Caco-2 (cell line): ENCODE data around the gene DZANK1. TPM values are rescaled to one million over a fixed set of nuclear protein-coding genes. Genes with fewer than 3 reads are reported as not detected.

Experiments used
- BruUV-seq: library from RNA; stranded (reverse); fragments of 400-500 nt; replicated peaks from 2 replicates; lab custom pipeline; 2021; lab: Mats Ljungman, UMichigan
- CTCF ChIA-PET: fragments of 300-600 bp; sonication (Branson Sonifier 250); formaldehyde crosslinking; loops from one replicate; lab custom pipeline; 2022; ENCODE audit warnings: antibody characterized with exemption; lab: Charles Lee
- POLR2A ChIA-PET: fragments of 300-600 bp; sonication (Branson Sonifier 250); formaldehyde crosslinking; loops from one replicate; lab custom pipeline; 2022; ENCODE audit warnings: antibody characterized with exemption; lab: Charles Lee
- DNase-seq, 2 experiments: peaks; one replicate each; pipeline versions ENCODE4 v3.0.0 to v3.0.0-alpha.2; 2020 to 2022
- H3K27me3 ChIP-seq: replicated peaks from 2 replicates; pipeline ENCODE4 v1.6.0; 2011; ENCODE audit warnings: low read length; ENCODE audit not compliant: control insufficient read depth, insufficient read depth
- H3K36me3 ChIP-seq: 2 replicates; pipeline ENCODE4 v1.5.1; 2011; ENCODE audit warnings: low read length; ENCODE audit not compliant: control insufficient read depth, insufficient read depth
- H3K4me1 ChIP-seq: fragments of 250-450 bp; sonication (Bioruptor Pico); 2 replicates; pipeline ENCODE4 v1.5.1; 2020; ENCODE audit warnings: mild to moderate bottlenecking
- H3K4me3 ChIP-seq: 2 replicates; pipeline ENCODE4 v1.5.1; 2011; ENCODE audit warnings: low read depth, mild to moderate bottlenecking, control low read depth, low read length
- H3K9me3 ChIP-seq: fragments of 250-450 bp; sonication (Bioruptor Pico); 2 replicates; pipeline ENCODE4 v1.5.1; 2020; ENCODE audit warnings: mild to moderate bottlenecking, moderate library complexity
- H3K27ac Mint-ChIP-seq: one replicate; pipeline ENCODE4 v1.8.0; 2022; ENCODE audit warnings: mixed read lengths; ENCODE audit not compliant: unreplicated experiment
- H3K27me3 Mint-ChIP-seq: one replicate; pipeline ENCODE4 v1.8.0; 2022; ENCODE audit warnings: mixed read lengths; ENCODE audit not compliant: insufficient read depth, unreplicated experiment
- H3K36me3 Mint-ChIP-seq: one replicate; pipeline ENCODE4 v1.8.0; 2022; ENCODE audit warnings: mild to moderate bottlenecking, mixed read lengths; ENCODE audit not compliant: insufficient read depth, unreplicated experiment
- H3K4me1 Mint-ChIP-seq: one replicate; pipeline ENCODE4 v1.8.0; 2022; ENCODE audit warnings: low read depth, mixed read lengths; ENCODE audit not compliant: unreplicated experiment
- H3K4me3 Mint-ChIP-seq: one replicate; pipeline ENCODE4 v1.8.0; 2022; ENCODE audit warnings: mild to moderate bottlenecking, moderate library complexity, mixed read lengths; ENCODE audit not compliant: unreplicated experiment
- H3K9me3 Mint-ChIP-seq: one replicate; pipeline ENCODE4 v1.8.0; 2022; ENCODE audit warnings: mixed read lengths; ENCODE audit not compliant: unreplicated experiment
- intact Hi-C: fragments of 100-400 bp; cut with micrococcal nuclease; formaldehyde crosslinking; loops from one replicate; pipeline ENCODE4 v1.10.0; 2022; ENCODE audit not compliant: unreplicated experiment
- total RNA-seq: library from RNA; stranded (reverse); gene quantifications from 2 replicates; pipeline ENCODE4 v1.2.3, GENCODE V29; 2022
- TF ChIP-seq, protein P1 (sequence below), 2 experiments: fragments of 200-600 bp in 1 of 2; IDR thresholded peaks; 1 replicate in 1 of 2; 2 replicates in 1 of 2; pipeline versions ENCODE4 v1.5.1 to v1.8.0; 2011 to 2022; ENCODE audit warnings: antibody characterized with exemption in 1 of 2, control low read depth in 1 of 2, inconsistent platforms in 1 of 2, low read depth in 1 of 2, low read length in 1 of 2, mild to moderate bottlenecking in 1 of 2, moderate library complexity in 1 of 2; ENCODE audit not compliant: insufficient read depth in 1 of 2, severe bottlenecking in 1 of 2, unreplicated experiment in 1 of 2

The DZANK1 gene
- total RNA-seq, 1 experiment from 2014 or later, result 8.6 TPM

DNA sequence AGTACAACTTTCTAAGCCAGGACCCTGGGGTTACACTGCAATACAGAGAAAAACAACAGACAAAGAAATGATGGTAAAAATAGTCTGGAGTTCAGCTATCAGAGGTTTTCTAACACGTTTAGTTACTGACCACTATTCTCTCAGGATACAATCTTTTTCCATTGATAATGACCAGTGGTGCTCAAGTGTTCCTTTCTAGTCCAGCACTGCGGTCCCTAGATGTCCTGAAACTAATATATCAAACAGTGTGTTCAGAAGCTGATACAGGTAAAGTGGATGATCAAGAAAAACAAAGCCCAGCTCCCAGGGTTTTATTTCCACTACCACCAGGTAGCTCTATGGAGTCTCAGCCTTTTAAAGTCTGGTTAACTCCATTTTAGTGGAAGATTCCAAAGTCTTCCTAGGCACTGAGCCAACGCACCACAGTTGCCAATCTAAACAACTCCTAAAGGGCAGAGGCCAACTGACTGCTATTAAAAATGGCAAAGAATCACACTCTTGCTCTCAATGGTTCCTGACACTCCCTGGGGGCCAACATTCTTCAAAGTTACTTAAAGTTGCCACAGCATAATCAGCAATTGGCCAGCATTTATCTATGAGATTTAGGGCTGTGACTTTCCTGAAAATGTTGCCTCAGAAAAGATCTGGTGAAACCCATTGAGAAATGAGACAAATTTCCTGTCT, 38.2 kb downstream of the DZANK1 start:
- no TSS peak for BruUV-seq
- CTCF ChIA-PET, result interaction anchor here (1.2 kb wide), 1 partner anchor 16 kb away, joined by 5 read pairs; no protein-coding TSS in a partner anchor
- Mint-ChIP-seq H3K27ac (no peak overlapping the region), H3K36me3 (no peaks in the 10 kb centered on the region), H3K4me1 (no peaks in the 10 kb centered on the region), H3K4me3 (no peak overlapping the region), H3K27me3 (no peaks in the 10 kb centered on the region), H3K9me3 (peaks cover 5% of the 10 kb centered on the region)
- no peak for DNase-seq
- POLR2A ChIA-PET, result no interaction called here
- TF ChIP-seq, protein P1, sequence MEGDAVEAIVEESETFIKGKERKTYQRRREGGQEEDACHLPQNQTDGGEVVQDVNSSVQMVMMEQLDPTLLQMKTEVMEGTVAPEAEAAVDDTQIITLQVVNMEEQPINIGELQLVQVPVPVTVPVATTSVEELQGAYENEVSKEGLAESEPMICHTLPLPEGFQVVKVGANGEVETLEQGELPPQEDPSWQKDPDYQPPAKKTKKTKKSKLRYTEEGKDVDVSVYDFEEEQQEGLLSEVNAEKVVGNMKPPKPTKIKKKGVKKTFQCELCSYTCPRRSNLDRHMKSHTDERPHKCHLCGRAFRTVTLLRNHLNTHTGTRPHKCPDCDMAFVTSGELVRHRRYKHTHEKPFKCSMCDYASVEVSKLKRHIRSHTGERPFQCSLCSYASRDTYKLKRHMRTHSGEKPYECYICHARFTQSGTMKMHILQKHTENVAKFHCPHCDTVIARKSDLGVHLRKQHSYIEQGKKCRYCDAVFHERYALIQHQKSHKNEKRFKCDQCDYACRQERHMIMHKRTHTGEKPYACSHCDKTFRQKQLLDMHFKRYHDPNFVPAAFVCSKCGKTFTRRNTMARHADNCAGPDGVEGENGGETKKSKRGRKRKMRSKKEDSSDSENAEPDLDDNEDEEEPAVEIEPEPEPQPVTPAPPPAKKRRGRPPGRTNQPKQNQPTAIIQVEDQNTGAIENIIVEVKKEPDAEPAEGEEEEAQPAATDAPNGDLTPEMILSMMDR (IDR thresholded peaks at IDR 0.05; ENCODE audit: insufficient read depth in 1 of 2, low read depth in 1 of 2, low read length in 1 of 2, severe bottlenecking in 1 of 2, unreplicated experiment in 1 of 2), result no peak
- Histone ChIP-seq H3K27me3 (no peaks in the 10 kb centered on the region), H3K4me3 (no peak overlapping the region), H3K9me3 (no peaks in the 10 kb centered on the region), H3K4me1 (peaks cover 9% of the 10 kb centered on the region), H3K36me3 (no peaks in the 10 kb centered on the region)
- intact Hi-C loops, result no loop called here

DNA sequence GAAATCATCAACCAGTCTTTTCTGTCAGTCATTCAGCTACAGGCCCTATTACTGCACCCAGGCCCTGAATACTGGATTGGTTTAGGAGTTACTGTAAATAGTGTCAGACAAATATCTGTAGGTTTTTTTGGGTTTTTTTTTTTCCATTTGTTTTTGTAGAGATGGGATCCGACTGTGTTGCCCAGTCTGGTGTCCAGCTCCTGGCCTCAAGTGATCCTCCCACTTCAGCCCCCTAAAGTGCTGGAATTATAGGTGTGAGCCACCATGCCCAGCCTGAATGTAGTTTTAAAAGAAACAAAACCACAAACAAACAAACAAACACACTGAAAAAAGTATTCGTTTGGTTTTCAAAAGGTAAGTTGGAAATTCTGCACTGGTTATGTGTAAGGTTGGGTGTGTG, 39.6 kb downstream of the DZANK1 start:
- H3K4me3 Mint-ChIP-seq, result no peak overlapping the region
- no peaks in the 10 kb centered on the region for H3K4me1 Mint-ChIP-seq
- H3K27me3 Mint-ChIP-seq, result no peaks in the 10 kb centered on the region
- intact Hi-C loops, result no loop called here
- DNase-seq, result no peak
- Histone ChIP-seq H3K9me3 (peaks cover 7% of the 10 kb centered on the region; the same call in 1 of the 2 replicates), H3K4me3 (no peak overlapping the region), H3K4me1 (peaks cover 9% of the 10 kb centered on the region), H3K36me3 (no peaks in the 10 kb centered on the region), H3K27me3 (no peaks in the 10 kb centered on the region)
- no peak overlapping the region for H3K27ac Mint-ChIP-seq
- CTCF ChIA-PET, result no interaction called here
- no TSS peak for BruUV-seq
- no peaks in the 10 kb centered on the region for H3K36me3 Mint-ChIP-seq
- POLR2A ChIA-PET, result no interaction called here
- peaks cover 8% of the 10 kb centered on the region for H3K9me3 Mint-ChIP-seq
- TF ChIP-seq, protein P1 (IDR thresholded peaks at IDR 0.05; ENCODE audit: insufficient read depth in 1 of 2, low read depth in 1 of 2, low read length in 1 of 2, severe bottlenecking in 1 of 2, unreplicated experiment in 1 of 2), result no peak

DNA sequence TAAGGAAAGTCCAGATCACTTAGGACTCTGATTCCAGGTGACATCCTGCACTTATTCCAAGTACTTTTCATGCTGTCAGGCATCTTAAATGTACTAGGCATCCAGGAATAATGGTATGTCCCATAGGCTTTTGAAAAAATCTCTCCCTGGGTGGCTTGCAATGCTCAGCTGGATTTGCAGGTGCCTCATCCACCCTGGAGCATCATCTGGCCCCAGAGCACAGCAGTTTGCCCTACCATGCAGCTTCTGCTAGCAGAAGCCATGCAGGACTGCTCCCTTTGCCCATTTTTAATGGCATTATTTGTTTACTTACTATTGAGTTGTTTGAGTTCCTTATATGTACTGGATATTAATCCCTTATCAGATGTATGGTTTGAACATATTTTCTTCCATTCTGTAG, 45.2 kb downstream of the DZANK1 start:
- CTCF ChIA-PET, result no interaction called here

More for the DNA sequence above, 45.2 kb downstream of the DZANK1 start:
- H3K9me3 ChIP-seq, result peaks cover 7% of the 10 kb centered on the region; the same call in 1 of the 2 replicates
- H3K36me3 ChIP-seq, result no peaks in the 10 kb centered on the region
- Mint-ChIP-seq H3K4me3 (no peak overlapping the region), H3K27ac (no peak overlapping the region), H3K27me3 (no peaks in the 10 kb centered on the region), H3K36me3 (no peaks in the 10 kb centered on the region), H3K9me3 (peaks cover 8% of the 10 kb centered on the region), H3K4me1 (no peaks in the 10 kb centered on the region)
- no peaks in the 10 kb centered on the region for H3K4me1 ChIP-seq
- POLR2A ChIA-PET, result interaction anchor here (0.6 kb wide), 1 partner anchor 114 kb away, joined by 3 read pairs; no protein-coding TSS in a partner anchor
- H3K4me3 ChIP-seq, result no peak overlapping the region
- TF ChIP-seq, protein P1 (IDR thresholded peaks at IDR 0.05; ENCODE audit: insufficient read depth in 1 of 2, low read depth in 1 of 2, low read length in 1 of 2, severe bottlenecking in 1 of 2, unreplicated experiment in 1 of 2), result no peak
- intact Hi-C loops, result no loop called here
- no peaks in the 10 kb centered on the region for H3K27me3 ChIP-seq
- no TSS peak for BruUV-seq
- DNase-seq, result no peak
